ENCODE results near the gene LYZL6.

- TF ChIP-seq, protein P1, sequence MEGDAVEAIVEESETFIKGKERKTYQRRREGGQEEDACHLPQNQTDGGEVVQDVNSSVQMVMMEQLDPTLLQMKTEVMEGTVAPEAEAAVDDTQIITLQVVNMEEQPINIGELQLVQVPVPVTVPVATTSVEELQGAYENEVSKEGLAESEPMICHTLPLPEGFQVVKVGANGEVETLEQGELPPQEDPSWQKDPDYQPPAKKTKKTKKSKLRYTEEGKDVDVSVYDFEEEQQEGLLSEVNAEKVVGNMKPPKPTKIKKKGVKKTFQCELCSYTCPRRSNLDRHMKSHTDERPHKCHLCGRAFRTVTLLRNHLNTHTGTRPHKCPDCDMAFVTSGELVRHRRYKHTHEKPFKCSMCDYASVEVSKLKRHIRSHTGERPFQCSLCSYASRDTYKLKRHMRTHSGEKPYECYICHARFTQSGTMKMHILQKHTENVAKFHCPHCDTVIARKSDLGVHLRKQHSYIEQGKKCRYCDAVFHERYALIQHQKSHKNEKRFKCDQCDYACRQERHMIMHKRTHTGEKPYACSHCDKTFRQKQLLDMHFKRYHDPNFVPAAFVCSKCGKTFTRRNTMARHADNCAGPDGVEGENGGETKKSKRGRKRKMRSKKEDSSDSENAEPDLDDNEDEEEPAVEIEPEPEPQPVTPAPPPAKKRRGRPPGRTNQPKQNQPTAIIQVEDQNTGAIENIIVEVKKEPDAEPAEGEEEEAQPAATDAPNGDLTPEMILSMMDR (optimal IDR thresholded peaks at IDR 0.05 in 1 of 3, IDR thresholded peaks at IDR 0.05 in 1 of 3, conservative IDR thresholded peaks at IDR 0.05 in 1 of 3; ENCODE audit: extremely low read depth in 1 of 3, insufficient read depth in 2 of 3, low read length in 3 of 3), result no peak
- TF ChIP-seq EZH2 (IDR thresholded peaks at IDR 0.05; ENCODE audit: low read length), result no peak
Measured at GRCh38 chr17:35953720-35954119, 10.2 kb upstream of the LYZL6 start.
